Right lobe of liver (tissue), 4 donors: ENCODE results near the gene HOXB3.

Experiments used
- POLR2A ChIP-seq: fragments of 450-650 bp; IDR thresholded peaks from one replicate; pipeline ENCODE4 v1.6.1; 2017; ENCODE audit warnings: antibody characterized with exemption, mild to moderate bottlenecking
- TF ChIP-seq, protein P1 (sequence below), 4 donors: fragments of 200-600 bp in 3 of 4; fragments of 450-650 bp in 1 of 4; IDR thresholded peaks; one replicate each; pipeline versions ENCODE4 v1.5.1 to v1.8.0; 2016 to 2022; ENCODE audit warnings: antibody characterized with exemption in 4 of 4, mild to moderate bottlenecking in 2 of 4
- donor health status: DM: no; HTN: no; CAD: no.
- donor health status: DM: no; HTN: no; CAD: no.
- donor health status: DM: no; HTN: yes; CAD: no.

DNA sequence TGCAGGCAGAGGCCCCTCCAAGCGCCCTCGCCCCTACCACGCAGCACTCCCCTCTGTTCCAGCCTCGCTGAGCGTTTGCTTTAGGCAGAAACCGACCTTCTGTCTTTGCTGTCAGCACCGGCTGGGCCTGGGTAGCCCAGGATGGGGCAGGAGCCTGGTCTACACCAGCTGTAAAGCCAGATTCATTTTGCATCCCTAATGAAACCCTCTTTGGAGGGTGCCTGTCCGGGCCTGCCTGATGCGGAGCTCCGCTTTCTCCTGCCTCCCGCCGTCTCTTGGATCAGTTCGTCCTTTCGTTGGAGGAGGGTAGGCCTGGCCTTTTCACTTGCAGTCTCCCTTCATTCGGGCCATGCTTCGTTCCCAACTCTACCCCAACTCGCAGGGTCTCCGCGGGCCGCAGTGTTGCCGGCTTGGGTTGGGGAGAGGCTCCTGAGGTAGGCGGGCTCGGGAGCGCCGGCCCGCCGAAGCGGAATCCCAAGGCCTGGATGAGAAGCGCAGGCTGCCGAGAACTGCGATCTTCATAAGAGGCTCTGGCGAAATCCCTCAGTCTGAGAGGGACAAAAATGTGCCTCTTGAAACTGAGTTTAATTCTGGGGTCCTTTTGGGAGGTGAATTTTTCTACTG lies 29.9 kb upstream of the HOXB3 start:
- TF ChIP-seq, protein P1, sequence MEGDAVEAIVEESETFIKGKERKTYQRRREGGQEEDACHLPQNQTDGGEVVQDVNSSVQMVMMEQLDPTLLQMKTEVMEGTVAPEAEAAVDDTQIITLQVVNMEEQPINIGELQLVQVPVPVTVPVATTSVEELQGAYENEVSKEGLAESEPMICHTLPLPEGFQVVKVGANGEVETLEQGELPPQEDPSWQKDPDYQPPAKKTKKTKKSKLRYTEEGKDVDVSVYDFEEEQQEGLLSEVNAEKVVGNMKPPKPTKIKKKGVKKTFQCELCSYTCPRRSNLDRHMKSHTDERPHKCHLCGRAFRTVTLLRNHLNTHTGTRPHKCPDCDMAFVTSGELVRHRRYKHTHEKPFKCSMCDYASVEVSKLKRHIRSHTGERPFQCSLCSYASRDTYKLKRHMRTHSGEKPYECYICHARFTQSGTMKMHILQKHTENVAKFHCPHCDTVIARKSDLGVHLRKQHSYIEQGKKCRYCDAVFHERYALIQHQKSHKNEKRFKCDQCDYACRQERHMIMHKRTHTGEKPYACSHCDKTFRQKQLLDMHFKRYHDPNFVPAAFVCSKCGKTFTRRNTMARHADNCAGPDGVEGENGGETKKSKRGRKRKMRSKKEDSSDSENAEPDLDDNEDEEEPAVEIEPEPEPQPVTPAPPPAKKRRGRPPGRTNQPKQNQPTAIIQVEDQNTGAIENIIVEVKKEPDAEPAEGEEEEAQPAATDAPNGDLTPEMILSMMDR (IDR thresholded peaks at IDR 0.05), result no peak
- TF ChIP-seq POLR2A, result no peak
